GM19463 (cell line): Measurements from ENCODE around the gene RPS6KA2.
A peak's percentile ranks its signal among the peaks of the same experiment; 100 is the strongest.

Source experiments
- ATAC-seq: cut with Tn5 transposase; IDR thresholded peaks from one replicate; pipeline ENCODE4 v1.9.1; 2021; ENCODE audit warnings: mild to moderate bottlenecking, moderate library complexity; ENCODE audit not compliant: unreplicated experiment

The RPS6KA2 gene

DNA sequence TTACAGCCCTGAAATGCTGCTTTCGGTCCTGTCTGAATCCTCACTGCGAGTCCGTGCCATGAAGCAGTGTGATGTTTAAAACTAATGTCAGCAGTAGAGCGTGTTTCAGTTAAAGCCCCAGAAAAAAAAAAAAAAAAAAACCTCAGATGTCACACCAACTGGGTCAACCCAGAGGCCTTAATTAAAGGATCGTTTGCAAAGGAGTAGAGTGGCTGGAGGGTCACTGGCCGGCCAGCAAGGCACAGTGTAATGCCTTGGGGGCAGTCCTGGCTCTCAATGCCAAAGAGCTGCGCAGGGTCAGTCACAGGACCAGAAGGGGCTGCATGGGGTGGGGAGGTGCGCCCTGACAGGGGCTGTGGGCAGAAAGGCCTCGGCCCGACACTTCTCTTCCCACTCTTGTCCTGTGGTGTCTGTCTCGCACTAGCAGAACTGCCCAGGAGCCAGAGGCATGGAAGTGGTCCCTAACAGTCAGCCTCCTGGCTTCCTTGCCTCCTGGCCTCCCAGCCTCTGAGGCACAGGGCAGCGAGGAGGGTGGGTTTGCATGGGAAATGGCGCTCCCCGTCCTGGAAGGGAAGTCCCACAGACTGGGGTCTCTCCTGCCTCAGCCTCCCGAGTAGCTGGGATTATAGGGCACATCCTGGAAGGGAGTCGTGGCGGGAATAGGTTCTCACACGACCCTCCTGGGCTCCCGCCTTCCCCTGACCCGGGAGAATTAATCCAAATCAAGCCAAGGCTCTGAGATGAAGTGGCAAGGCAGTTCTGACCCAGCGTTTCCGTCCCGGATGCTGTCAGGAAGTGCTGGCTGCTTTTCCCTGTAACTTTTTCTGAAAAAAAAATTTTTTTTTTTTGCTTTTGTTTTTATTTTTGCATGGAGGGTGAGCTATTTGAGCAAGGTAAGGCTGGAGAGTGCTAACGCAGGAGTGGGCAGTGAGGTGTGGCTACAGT is 190.6 kb downstream of the RPS6KA2 start:
- no peak for ATAC-seq

DNA sequence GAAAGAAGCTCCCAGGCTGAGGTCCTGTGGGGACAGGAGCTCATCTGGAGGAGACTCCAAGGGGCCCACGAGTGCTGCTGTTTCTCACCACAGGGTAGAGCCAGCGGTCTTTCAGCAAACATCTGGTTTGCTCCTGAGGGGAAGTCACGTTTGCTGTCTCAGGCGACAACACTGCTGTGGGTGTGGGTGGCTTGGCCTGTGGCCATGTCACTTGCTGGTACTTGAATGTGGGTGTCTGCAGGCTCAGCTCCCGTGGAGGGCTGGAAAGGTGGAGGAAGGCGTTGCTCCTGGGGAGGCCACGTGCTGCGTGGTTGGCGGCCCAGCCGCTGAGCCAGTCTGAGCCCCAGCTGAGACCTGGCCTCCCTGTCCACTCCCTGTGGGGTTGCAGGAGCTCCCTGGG is 191.5 kb downstream of the RPS6KA2 start:
- ATAC-seq, result no peak

- ATAC-seq, result no peak
These were observed 192.7 kb downstream of the RPS6KA2 start for GRCh38 chr6:166434336-166434735.

DNA sequence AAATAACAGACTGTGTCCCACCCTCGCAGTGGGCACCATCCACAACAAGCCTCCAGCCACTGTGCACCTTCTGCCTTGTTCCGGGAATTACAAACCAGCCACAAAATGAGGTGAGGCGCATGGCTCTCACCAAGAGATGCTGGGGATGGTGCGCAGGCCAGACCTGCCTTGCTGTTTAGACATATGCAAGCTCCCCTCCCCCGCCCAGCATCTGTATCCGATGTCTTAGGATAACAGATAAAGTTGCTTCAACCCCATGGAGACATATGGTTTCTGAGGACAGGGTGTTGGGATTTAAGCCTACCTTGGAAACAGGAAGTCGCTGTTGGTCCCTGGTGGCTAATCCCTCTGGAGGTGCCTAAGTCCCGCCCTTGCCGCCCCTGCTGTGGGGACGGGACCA is 194.0 kb downstream of the RPS6KA2 start:
- ATAC-seq, result no peak

- ATAC-seq, result no peak
These were observed 196.8 kb downstream of the RPS6KA2 start for GRCh38 chr6:166430269-166430668.

DNA sequence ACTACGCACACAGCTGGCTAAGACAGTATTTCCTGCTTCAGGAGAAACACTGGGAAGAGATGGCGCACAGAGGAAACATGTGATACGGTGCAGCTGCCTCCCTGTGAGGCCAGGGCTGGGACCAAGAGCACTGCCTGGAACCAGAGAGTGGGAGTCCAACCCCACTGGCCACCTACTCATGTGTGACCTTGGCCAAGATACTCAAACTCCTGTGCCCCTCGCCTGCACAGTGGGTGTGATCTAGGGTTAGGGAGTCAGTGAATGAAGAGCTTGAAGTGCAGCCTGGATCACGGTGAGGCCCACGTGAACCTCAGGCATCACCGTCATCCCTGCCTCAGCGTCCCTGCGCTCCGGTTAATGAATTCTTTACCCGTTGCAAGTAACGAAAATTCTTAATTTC is 202.6 kb downstream of the RPS6KA2 start:
- ATAC-seq, result no peak

DNA sequence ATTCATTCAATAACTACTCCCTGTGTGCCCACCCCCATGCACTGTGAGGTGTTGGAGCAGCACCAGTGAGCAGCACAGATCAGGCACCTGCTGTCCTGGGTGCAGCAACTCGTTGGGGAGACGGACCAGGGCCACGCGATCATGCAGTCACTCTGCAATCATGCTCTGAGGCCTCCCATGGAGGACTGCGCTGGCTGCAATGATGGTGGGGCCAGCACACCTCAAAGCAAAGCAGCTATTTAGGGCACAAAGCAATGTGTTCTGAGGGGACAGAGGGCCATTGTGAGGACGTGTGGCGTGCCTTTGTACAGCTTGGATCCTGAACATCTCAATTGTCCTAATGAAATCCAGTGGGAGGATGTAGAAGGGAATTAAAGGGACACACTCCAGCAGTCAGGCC is 203.3 kb downstream of the RPS6KA2 start:
- ATAC-seq, result no peak

GRCh38 chr6:166423051-166423745 is 203.9 kb downstream of the RPS6KA2 start:
- ATAC-seq, result no peak

- ATAC-seq, result no peak
These were observed 204.7 kb downstream of the RPS6KA2 start for GRCh38 chr6:166422201-166422940.

DNA sequence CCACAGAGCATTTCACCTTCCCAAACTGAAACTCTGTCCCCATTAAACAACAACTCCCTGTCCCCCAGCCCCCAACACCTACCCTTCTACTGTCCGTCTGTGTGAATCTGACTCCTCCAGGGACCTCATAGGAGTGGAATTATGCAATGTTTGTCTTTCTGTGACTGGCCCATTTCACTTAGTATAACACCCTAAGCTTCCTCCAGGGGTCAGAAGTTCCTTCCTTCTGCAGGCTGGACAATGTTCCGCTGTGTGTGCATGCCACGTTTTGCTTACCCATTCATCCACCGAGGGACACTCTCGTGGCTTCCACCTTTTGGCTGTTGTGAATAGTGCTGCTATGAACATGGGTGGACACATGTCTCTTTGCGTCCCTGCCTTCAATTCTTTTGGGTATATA is 206.7 kb downstream of the RPS6KA2 start:
- no peak for ATAC-seq

- peak; percentile 13 for ATAC-seq
These were observed 207.3 kb downstream of the RPS6KA2 start for GRCh38 chr6:166419717-166420116.

- ATAC-seq, result peak; percentile 98
These were observed 207.8 kb downstream of the RPS6KA2 start for GRCh38 chr6:166419286-166419685.

GRCh38 chr6:166418691-166419143 is 208.3 kb downstream of the RPS6KA2 start:
- ATAC-seq, result no peak

GRCh38 chr6:166417285-166417691 is 209.8 kb downstream of the RPS6KA2 start:
- peak; percentile 24 for ATAC-seq

- ATAC-seq, result no peak
These were observed 211.2 kb downstream of the RPS6KA2 start for GRCh38 chr6:166415833-166416347.

DNA sequence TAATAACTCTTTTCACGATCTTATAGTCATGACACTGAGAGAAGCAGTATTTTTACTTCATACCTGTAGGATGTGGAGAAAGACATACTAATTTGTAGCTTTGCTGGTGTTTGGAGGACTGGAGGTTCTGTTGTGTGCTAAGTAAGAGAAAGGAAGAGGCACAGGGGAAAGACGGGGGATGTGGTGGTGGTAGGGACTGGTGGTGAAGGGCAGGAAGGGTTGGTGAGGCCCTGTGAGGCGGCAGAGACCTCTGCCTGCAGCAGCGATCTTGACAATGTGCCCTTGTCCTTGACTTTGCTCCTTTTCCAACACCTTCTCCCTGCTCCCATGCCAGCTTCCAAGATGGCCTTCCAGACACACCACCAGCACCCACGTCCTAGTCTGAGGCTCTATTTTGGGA is 211.7 kb downstream of the RPS6KA2 start:
- no peak for ATAC-seq

GRCh38 chr6:166413491-166413951 is 213.5 kb downstream of the RPS6KA2 start:
- no peak for ATAC-seq

DNA sequence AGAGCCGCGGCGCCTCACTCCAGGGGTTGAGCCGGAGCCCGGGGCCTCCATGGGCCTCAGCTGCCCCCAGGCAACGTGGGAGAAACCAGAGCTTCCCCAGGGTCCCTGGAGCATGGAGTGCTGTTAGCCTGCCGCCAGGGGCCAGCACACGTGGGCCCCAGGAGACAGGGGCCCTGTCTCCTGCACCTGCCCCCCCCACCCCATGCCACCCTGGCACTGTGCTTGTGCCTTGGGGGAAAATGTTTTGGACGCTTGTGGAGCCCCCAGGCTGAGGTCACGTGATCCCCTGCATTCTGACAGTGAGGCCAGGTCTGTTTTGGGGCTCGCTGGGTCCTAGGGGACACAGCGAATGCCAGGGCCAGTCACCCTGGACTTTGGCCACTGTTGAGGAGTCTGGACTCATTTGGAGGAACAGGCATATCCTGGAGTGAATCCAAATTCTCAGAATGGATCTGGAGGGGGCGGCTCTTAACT is 214.1 kb downstream of the RPS6KA2 start:
- no peak for ATAC-seq

DNA sequence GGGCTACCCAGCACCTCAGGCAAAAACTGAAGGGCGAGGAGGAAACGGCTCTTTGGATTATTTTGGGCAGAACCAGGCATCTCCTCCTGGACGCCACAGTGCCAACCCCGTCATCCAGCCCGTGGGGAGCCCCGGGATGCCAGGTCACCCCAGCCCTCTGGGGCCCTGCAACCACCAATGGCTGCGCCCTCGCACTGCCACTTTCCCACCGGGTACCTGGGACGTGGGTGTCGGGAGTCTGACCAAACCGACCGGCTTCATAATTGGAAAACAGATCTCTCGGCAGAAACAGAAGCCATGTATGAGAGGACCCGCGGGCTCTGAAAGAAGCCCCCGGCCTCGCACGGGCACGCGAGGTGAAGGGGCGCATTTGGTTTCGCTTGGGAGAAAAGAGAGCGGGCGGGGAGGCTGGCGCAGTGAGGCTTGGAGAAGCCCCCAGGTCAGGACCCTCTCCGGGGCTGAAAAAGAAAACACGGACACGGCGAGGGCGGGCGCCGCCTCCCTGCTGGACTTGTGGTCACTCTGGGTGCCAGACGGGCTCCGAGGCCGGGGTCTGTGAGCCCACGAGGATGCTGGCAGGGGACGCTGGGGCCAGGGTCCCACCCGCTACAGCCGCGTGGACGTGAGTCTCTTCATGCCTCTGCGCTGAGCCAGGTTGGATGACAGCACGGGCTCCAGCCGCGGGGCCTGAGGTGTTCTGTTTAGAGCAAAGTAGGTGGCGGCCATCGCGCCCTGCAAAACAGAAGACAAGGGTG is 214.7 kb downstream of the RPS6KA2 start:
- no peak for ATAC-seq

DNA sequence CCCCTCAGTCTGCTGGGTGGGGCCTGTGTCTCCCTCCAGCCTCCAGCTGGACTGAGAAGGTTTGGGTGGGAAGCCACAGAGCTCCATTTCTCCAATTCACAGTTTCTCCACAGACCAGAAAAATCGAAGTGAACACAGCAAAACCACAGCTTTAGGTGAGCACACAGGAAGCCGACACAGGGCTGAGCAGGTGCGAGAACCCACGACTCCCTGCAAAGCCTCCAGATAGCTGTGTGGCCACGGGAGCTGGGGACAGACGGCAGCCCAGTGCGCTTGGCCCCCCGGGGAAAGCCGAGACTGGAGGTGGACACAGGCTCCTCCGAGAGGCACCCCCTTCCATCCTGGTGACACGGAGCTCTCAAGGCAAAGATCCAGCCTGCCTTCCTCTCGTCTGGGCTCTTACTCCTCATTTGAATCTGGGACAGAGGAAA is 215.3 kb downstream of the RPS6KA2 start:
- ATAC-seq, result no peak
